SK-N-SH (cell line): ENCODE data around the gene ZNF366. TPM values are rescaled to one million over a fixed set of nuclear protein-coding genes. Genes with fewer than 3 reads are reported as not detected.

Source experiments
- CTCF ChIA-PET: fragments of 300-600, 350-600 bp; formaldehyde crosslinking; extraction: SDS; loops from one replicate; lab custom pipeline; 2021; lab: Yijun Ruan, JAX
- POLR2A ChIA-PET: fragments of 350-600 bp; sonication (Branson Sonifier 250); formaldehyde crosslinking; extraction: SDS; loops from one replicate; lab custom pipeline; 2020; ENCODE audit warnings: antibody characterized with exemption, inconsistent platforms; lab: Yijun Ruan, JAX
- DNase-seq: peaks from one replicate; pipeline ENCODE4 v3.0.0; 2012
- H2AFZ ChIP-seq: fragments of 200-600 bp; sonication (generic); 2 replicates; pipeline ENCODE4 v1.8.1; 2016; ENCODE audit warnings: antibody characterized with exemption, mild to moderate bottlenecking, low read depth
- H3F3A ChIP-seq: fragments of 200-600 bp; sonication (generic); replicated peaks from 2 replicates; pipeline ENCODE3; 2016; ENCODE audit warnings: antibody characterized with exemption, mild to moderate bottlenecking; ENCODE audit not compliant: insufficient read depth
- H3K27ac ChIP-seq, 2 experiments: fragments of 200-500 bp in 1 of 2; fragments of 200-600 bp in 1 of 2; sonication (Bioruptor generic) in 1 of 2; sonication (generic), shearing (Covaris generic) in 1 of 2; 2 replicates each; pipeline versions ENCODE4 v1.5.1 to v1.6.1; 2014 to 2016; ENCODE audit warnings: low read depth in 2 of 2, inconsistent platforms in 1 of 2, low read length in 1 of 2, mild to moderate bottlenecking in 1 of 2, mixed read lengths in 1 of 2
- H3K27me3 ChIP-seq: fragments of 200-600 bp; sonication (generic), shearing (Covaris generic); 2 replicates; pipeline ENCODE4 v1.6.1; 2016; ENCODE audit warnings: mixed run types; ENCODE audit not compliant: insufficient read depth
- H3K36me3 ChIP-seq, 2 experiments: fragments of 200-500 bp in 1 of 2; fragments of 200-600 bp in 1 of 2; sonication (Bioruptor generic) in 1 of 2; sonication (generic) in 1 of 2; replicated peaks in 1 of 2; 2 replicates each; pipeline versions ENCODE3 to v1.5.1; 2014 to 2016; ENCODE audit warnings: low read length in 1 of 2, mild to moderate bottlenecking in 1 of 2; ENCODE audit not compliant: insufficient read depth in 2 of 2, control insufficient read depth in 1 of 2
- H3K4me1 ChIP-seq, 2 experiments: fragments of 200-500 bp in 1 of 2; fragments of 200-600 bp in 1 of 2; sonication (Bioruptor generic) in 1 of 2; sonication (generic), shearing (Covaris generic) in 1 of 2; 2 replicates each; pipeline versions ENCODE4 v1.5.1 to v1.6.1; 2014 to 2016; ENCODE audit warnings: low read depth in 1 of 2, low read length in 1 of 2, mixed run types in 1 of 2; ENCODE audit not compliant: insufficient read depth in 2 of 2, control insufficient read depth in 1 of 2
- H3K4me2 ChIP-seq: fragments of 200-600 bp; sonication (generic), shearing (Covaris generic); 2 replicates; pipeline ENCODE4 v1.6.1; 2017; ENCODE audit warnings: mixed run types
- H3K4me3 ChIP-seq, 2 experiments: fragments of 200-500 bp in 1 of 2; fragments of 200-600 bp in 1 of 2; sonication (Bioruptor generic) in 1 of 2; sonication (generic), shearing (Covaris generic) in 1 of 2; 2 replicates each; pipeline versions ENCODE4 v1.5.1 to v1.8.1; 2014 to 2016; ENCODE audit warnings: low read depth in 2 of 2, inconsistent platforms in 1 of 2, low read length in 1 of 2, mild to moderate bottlenecking in 1 of 2, mixed read lengths in 1 of 2, moderate library complexity in 1 of 2
- H3K79me2 ChIP-seq: fragments of 200-600 bp; sonication (generic); 2 replicates; pipeline ENCODE4 v1.8.1; 2017; ENCODE audit warnings: mild to moderate bottlenecking; ENCODE audit not compliant: insufficient read depth
- H3K9ac ChIP-seq: fragments of 200-600 bp; sonication (generic); 2 replicates; pipeline ENCODE4 v1.6.1; 2017; ENCODE audit warnings: mixed run types
- H3K9me2 ChIP-seq: fragments of 200-600 bp; sonication (generic); 2 replicates; pipeline ENCODE4 v1.6.1; 2017; ENCODE audit warnings: mixed run types
- H3K9me3 ChIP-seq: fragments of 200-600 bp; sonication (generic); 2 replicates; pipeline ENCODE4 v1.6.1; 2017; ENCODE audit warnings: mixed run types, mild to moderate bottlenecking, moderate library complexity
- H4K20me1 ChIP-seq: fragments of 200-600 bp; sonication (generic); 2 replicates; pipeline ENCODE4 v1.6.1; 2017; ENCODE audit warnings: mild to moderate bottlenecking, mixed run types; ENCODE audit not compliant: insufficient read depth
- CHD2 ChIP-seq: fragments of 150-350 bp; IDR thresholded peaks from 2 replicates; pipeline ENCODE4 v1.6.1; 2018; ENCODE audit warnings: low read length; ENCODE audit not compliant: partially characterized antibody
- EP300 ChIP-seq, 2 experiments: IDR thresholded peaks; 2 replicates each; pipeline versions ENCODE4 v1.4.0 to v1.6.1; 2012; ENCODE audit warnings: borderline replicate concordance in 1 of 2, low read depth in 1 of 2, low read length in 1 of 2
- FOXM1 ChIP-seq: IDR thresholded peaks from 2 replicates; pipeline ENCODE4 v1.4.0; 2012; ENCODE audit warnings: low read depth, mild to moderate bottlenecking
- MEF2A ChIP-seq: IDR thresholded peaks from 2 replicates; pipeline ENCODE4 v1.4.0; 2012; ENCODE audit warnings: low read depth, borderline replicate concordance
- RAD21 ChIP-seq: IDR thresholded peaks from 2 replicates; pipeline ENCODE4 v1.6.1; 2012; ENCODE audit warnings: mild to moderate bottlenecking, low read length
- SMC3 ChIP-seq: IDR thresholded peaks from 2 replicates; pipeline ENCODE4 v1.6.1; 2012; ENCODE audit warnings: low read depth, low read length, improper control_type of control experiment
- TAF1 ChIP-seq: IDR thresholded peaks from 2 replicates; pipeline ENCODE4 v1.6.1; 2012; ENCODE audit warnings: low read depth, mild to moderate bottlenecking, low read length, moderate library complexity, borderline replicate concordance
- TCF12 ChIP-seq: IDR thresholded peaks from 2 replicates; pipeline ENCODE4 v1.4.0; 2012
- YY1 ChIP-seq: IDR thresholded peaks from 2 replicates; pipeline ENCODE4 v1.4.0; 2012; ENCODE audit warnings: low read depth, mild to moderate bottlenecking
- whole genome bisulfite sequencing: methylation state at CpG from one replicate; pipeline ENCODE4 v1.1.6; 2017; ENCODE audit warnings: low lambda C conversion rate; 5-methylcytosine and 5-hydroxymethylcytosine counted together
- polyA plus RNA-seq, 3 experiments: library from polyadenylated mRNA; depleted of rRNA; stranded (reverse); fragments of >200 nt; gene quantifications; 2 replicates each; pipeline ENCODE4 v1.2.3, GENCODE V29; 2012
- TF ChIP-seq, protein P1 (sequence below): IDR thresholded peaks from 2 replicates; pipeline ENCODE4 v1.4.0; 2012; ENCODE audit warnings: low read depth
- TF ChIP-seq, protein P2 (sequence below): fragments of 150-350 bp; IDR thresholded peaks from 2 replicates; pipeline ENCODE4 v1.6.1; 2017; ENCODE audit warnings: antibody characterized with exemption, low read length, low read depth, borderline replicate concordance
- TF ChIP-seq, protein P3 (sequence below): fragments of 200-600 bp; sonication (generic); IDR thresholded peaks from 2 replicates; pipeline ENCODE4 v1.6.1; 2017; ENCODE audit warnings: antibody characterized with exemption, mild to moderate bottlenecking, moderate library complexity
- TF ChIP-seq, protein P4 (sequence below): IDR thresholded peaks from 2 replicates; pipeline ENCODE4; 2012
- TF ChIP-seq, protein P5 (sequence below): IDR thresholded peaks from 2 replicates; pipeline ENCODE4 v1.6.1; 2012; ENCODE audit warnings: mild to moderate bottlenecking, low read depth, low read length, moderate library complexity

ZNF366 gene
- polyA plus RNA-seq, 1 of the 3 experiments (the other 2 are of a cell fraction), result not detected

DNA sequence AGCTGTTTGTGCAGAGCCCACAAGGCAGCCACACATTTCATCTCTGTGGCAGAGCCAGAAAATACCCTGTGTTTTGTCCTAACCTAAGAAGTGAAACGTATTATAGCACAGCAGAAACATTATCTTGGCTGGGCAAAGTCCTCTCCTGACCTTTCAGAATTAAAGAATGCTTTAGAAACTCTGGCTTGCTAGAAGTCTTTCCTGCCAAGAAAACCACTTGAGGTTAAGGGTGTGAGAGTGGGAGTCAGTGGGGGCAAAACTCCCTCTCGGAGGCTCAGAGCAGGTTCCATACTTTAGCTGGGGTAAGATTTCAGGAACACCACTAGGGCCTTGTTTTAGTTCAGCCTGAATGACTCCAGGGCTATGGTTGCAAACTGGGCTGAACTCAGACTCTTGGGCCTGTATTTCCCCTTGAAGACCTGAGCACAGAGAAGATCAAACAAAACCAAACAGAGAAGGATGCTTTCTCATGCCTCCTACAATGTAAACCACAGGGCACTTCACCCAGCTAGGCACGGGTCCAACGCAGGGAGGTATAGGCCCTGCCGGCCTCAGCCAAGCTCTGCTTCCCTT is 48.0 kb downstream of the ZNF366 start:
- no peaks in the 10 kb centered on the region for H3K36me3 ChIP-seq
- no peak for DNase-seq
- no peak overlapping the region for H2AFZ ChIP-seq
- ChIA-PET CTCF (no interaction called here), POLR2A (no interaction called here)
- H3K27me3 ChIP-seq, result no peaks in the 10 kb centered on the region
- H4K20me1 ChIP-seq, result no peaks in the 10 kb centered on the region
- no peak overlapping the region for H3K4me2 ChIP-seq
- no peaks in the 10 kb centered on the region for H3K79me2 ChIP-seq
- no peaks in the 10 kb centered on the region for H3K4me1 ChIP-seq
- H3K9ac ChIP-seq, result no peak overlapping the region
- H3K9me3 ChIP-seq, result no peaks in the 10 kb centered on the region
- TF ChIP-seq SMC3 (no peak), EP300 (IDR thresholded peaks at IDR 0.05; ENCODE audit: borderline replicate concordance in 1 of 2, low read depth in 1 of 2, low read length in 1 of 2) (no peak), FOXM1 (no peak), TAF1 (no peak), MEF2A (no peak), RAD21 (no peak)
- TF ChIP-seq, protein P1, sequence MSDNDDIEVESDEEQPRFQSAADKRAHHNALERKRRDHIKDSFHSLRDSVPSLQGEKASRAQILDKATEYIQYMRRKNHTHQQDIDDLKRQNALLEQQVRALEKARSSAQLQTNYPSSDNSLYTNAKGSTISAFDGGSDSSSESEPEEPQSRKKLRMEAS, result no peak
- TF ChIP-seq, protein P2, sequence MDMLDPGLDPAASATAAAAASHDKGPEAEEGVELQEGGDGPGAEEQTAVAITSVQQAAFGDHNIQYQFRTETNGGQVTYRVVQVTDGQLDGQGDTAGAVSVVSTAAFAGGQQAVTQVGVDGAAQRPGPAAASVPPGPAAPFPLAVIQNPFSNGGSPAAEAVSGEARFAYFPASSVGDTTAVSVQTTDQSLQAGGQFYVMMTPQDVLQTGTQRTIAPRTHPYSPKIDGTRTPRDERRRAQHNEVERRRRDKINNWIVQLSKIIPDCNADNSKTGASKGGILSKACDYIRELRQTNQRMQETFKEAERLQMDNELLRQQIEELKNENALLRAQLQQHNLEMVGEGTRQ, result no peak
- TF ChIP-seq, protein P3, sequence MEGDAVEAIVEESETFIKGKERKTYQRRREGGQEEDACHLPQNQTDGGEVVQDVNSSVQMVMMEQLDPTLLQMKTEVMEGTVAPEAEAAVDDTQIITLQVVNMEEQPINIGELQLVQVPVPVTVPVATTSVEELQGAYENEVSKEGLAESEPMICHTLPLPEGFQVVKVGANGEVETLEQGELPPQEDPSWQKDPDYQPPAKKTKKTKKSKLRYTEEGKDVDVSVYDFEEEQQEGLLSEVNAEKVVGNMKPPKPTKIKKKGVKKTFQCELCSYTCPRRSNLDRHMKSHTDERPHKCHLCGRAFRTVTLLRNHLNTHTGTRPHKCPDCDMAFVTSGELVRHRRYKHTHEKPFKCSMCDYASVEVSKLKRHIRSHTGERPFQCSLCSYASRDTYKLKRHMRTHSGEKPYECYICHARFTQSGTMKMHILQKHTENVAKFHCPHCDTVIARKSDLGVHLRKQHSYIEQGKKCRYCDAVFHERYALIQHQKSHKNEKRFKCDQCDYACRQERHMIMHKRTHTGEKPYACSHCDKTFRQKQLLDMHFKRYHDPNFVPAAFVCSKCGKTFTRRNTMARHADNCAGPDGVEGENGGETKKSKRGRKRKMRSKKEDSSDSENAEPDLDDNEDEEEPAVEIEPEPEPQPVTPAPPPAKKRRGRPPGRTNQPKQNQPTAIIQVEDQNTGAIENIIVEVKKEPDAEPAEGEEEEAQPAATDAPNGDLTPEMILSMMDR, result no peak
- TF ChIP-seq, protein P4, sequence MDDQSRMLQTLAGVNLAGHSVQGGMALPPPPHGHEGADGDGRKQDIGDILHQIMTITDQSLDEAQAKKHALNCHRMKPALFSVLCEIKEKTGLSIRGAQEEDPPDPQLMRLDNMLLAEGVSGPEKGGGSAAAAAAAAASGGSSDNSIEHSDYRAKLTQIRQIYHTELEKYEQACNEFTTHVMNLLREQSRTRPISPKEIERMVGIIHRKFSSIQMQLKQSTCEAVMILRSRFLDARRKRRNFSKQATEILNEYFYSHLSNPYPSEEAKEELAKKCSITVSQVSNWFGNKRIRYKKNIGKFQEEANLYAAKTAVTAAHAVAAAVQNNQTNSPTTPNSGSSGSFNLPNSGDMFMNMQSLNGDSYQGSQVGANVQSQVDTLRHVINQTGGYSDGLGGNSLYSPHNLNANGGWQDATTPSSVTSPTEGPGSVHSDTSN, result no peak
- no peak overlapping the region for H3K27ac ChIP-seq
- 88% methylated on average over 5 of the region's 5 CpGs for WGBS
- no peaks in the 10 kb centered on the region for H3K9me2 ChIP-seq
- no peaks in the 10 kb centered on the region for H3F3A ChIP-seq
- no peak overlapping the region for H3K4me3 ChIP-seq

DNA sequence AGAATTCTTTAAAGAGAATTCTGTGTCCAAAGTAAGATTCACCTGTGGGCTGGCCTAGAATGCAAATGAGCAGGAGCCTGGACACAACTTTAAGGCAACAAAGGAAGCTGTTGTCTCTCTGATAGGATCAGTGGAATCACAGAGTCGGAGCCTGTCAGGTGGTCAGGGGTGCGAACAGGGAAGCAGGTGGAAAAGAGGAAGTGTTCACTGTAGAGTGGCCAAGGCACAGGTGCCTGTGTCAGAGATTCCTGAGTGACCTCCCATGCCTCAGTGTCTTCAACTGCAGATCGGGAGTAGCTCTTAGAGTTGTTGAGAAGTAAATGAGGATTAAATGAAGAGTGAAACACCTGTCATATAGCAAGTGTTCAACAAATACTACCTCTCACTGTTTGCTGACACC is 48.8 kb downstream of the ZNF366 start:
- Histone ChIP-seq H3K27me3 (no peaks in the 10 kb centered on the region), H3K27ac (no peak overlapping the region), H4K20me1 (no peaks in the 10 kb centered on the region), H3F3A (peaks cover 6% of the 10 kb centered on the region), H3K4me3 (no peak overlapping the region), H3K4me2 (no peak overlapping the region), H3K4me1 (peaks cover 1 to 3% of the 10 kb centered on the region in 2 experiments; a peak in 2 of 4 replicates), H3K9me2 (no peaks in the 10 kb centered on the region), H3K9ac (no peak overlapping the region), H3K79me2 (no peaks in the 10 kb centered on the region), H3K9me3 (no peaks in the 10 kb centered on the region), H2AFZ (no peak overlapping the region), H3K36me3 (no peaks in the 10 kb centered on the region)
- 79% methylated on average over 3 of the region's 3 CpGs for WGBS
- ChIA-PET POLR2A (no interaction called here), CTCF (interaction anchor here (0.6 kb wide), 1 partner anchor 677 kb away, joined by 3 read pairs; no protein-coding TSS in a partner anchor)
- no peak for TF ChIP-seq MEF2A
- TF ChIP-seq TCF12, result no peak
- TF ChIP-seq, protein P3, result no peak
- no peak for TF ChIP-seq CHD2
- no peak for TF ChIP-seq YY1
- TF ChIP-seq, protein P5, sequence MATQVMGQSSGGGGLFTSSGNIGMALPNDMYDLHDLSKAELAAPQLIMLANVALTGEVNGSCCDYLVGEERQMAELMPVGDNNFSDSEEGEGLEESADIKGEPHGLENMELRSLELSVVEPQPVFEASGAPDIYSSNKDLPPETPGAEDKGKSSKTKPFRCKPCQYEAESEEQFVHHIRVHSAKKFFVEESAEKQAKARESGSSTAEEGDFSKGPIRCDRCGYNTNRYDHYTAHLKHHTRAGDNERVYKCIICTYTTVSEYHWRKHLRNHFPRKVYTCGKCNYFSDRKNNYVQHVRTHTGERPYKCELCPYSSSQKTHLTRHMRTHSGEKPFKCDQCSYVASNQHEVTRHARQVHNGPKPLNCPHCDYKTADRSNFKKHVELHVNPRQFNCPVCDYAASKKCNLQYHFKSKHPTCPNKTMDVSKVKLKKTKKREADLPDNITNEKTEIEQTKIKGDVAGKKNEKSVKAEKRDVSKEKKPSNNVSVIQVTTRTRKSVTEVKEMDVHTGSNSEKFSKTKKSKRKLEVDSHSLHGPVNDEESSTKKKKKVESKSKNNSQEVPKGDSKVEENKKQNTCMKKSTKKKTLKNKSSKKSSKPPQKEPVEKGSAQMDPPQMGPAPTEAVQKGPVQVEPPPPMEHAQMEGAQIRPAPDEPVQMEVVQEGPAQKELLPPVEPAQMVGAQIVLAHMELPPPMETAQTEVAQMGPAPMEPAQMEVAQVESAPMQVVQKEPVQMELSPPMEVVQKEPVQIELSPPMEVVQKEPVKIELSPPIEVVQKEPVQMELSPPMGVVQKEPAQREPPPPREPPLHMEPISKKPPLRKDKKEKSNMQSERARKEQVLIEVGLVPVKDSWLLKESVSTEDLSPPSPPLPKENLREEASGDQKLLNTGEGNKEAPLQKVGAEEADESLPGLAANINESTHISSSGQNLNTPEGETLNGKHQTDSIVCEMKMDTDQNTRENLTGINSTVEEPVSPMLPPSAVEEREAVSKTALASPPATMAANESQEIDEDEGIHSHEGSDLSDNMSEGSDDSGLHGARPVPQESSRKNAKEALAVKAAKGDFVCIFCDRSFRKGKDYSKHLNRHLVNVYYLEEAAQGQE, result no peak
- no peak for DNase-seq
